HG03196 (cell line): ENCODE measurements around the gene GAB1.

ENCODE experiments used
- ATAC-seq: cut with Tn5 transposase; IDR thresholded peaks from one replicate; pipeline ENCODE4 v1.9.1; 2021; ENCODE audit not compliant: unreplicated experiment

Gene GAB1

GRCh38 chr4:143407888-143408287 is 71.2 kb downstream of the GAB1 start:
- ATAC-seq: no peak

- ATAC-seq: no peak
These were observed 73.3 kb downstream of the GAB1 start for GRCh38 chr4:143410015-143410414.

- ATAC-seq: no peak
These were observed 75.1 kb downstream of the GAB1 start for GRCh38 chr4:143411527-143412419.

GRCh38 chr4:143412420-143412758 is 75.7 kb downstream of the GAB1 start:
- ATAC-seq: no peak

- peak; percentile 94 for ATAC-seq
These were observed 81.2 kb downstream of the GAB1 start for GRCh38 chr4:143417679-143418403.

GRCh38 chr4:143420227-143420626 is 83.6 kb downstream of the GAB1 start:
- ATAC-seq: peak; percentile 36

GRCh38 chr4:143421609-143422008 is 84.9 kb downstream of the GAB1 start:
- ATAC-seq: no peak

- ATAC-seq: no peak
These were observed 87.6 kb downstream of the GAB1 start for GRCh38 chr4:143424276-143424675.

GRCh38 chr4:143431526-143432257 is 95.0 kb downstream of the GAB1 start:
- no peak for ATAC-seq

- ATAC-seq: no peak
These were observed 95.5 kb downstream of the GAB1 start for GRCh38 chr4:143432258-143432591.

- ATAC-seq: no peak
These were observed 96.6 kb downstream of the GAB1 start for GRCh38 chr4:143433231-143433630.

- no peak for ATAC-seq
These were observed 99.3 kb downstream of the GAB1 start for GRCh38 chr4:143435955-143436354.

GRCh38 chr4:143437476-143437875 is 100.8 kb downstream of the GAB1 start:
- no peak for ATAC-seq

- no peak for ATAC-seq
These were observed 101.3 kb downstream of the GAB1 start for GRCh38 chr4:143437937-143438336.

- no peak for ATAC-seq
These were observed 102.0 kb downstream of the GAB1 start for GRCh38 chr4:143438710-143439109.

GRCh38 chr4:143441109-143441508 is 104.4 kb downstream of the GAB1 start:
- no peak for ATAC-seq

GRCh38 chr4:143441678-143442077 is 105.0 kb downstream of the GAB1 start:
- ATAC-seq: no peak

GRCh38 chr4:143443728-143444127 is 107.1 kb downstream of the GAB1 start:
- ATAC-seq: no peak

- ATAC-seq: no peak
These were observed 114.5 kb downstream of the GAB1 start for GRCh38 chr4:143451186-143451585.

GRCh38 chr4:143455211-143455610 is 118.5 kb downstream of the GAB1 start:
- no peak for ATAC-seq

- ATAC-seq: no peak
These were observed 122.3 kb downstream of the GAB1 start for GRCh38 chr4:143458966-143459365.
